Smooth muscle cell of bladder (primary cell): ENCODE measurements around the gene WSCD1. TPM values are rescaled to one million over a fixed set of nuclear protein-coding genes. Genes with fewer than 3 reads are reported as not detected.

ENCODE experiments used
- total RNA-seq: library from RNA; depleted of rRNA; stranded (reverse); fragments of >200 nt; gene quantifications from 2 replicates; pipeline ENCODE4 v1.2.3, GENCODE V29; 2014

WSCD1 gene
- under 0.01 and 0.09 TPM in 2 replicates for total RNA-seq

DNA sequence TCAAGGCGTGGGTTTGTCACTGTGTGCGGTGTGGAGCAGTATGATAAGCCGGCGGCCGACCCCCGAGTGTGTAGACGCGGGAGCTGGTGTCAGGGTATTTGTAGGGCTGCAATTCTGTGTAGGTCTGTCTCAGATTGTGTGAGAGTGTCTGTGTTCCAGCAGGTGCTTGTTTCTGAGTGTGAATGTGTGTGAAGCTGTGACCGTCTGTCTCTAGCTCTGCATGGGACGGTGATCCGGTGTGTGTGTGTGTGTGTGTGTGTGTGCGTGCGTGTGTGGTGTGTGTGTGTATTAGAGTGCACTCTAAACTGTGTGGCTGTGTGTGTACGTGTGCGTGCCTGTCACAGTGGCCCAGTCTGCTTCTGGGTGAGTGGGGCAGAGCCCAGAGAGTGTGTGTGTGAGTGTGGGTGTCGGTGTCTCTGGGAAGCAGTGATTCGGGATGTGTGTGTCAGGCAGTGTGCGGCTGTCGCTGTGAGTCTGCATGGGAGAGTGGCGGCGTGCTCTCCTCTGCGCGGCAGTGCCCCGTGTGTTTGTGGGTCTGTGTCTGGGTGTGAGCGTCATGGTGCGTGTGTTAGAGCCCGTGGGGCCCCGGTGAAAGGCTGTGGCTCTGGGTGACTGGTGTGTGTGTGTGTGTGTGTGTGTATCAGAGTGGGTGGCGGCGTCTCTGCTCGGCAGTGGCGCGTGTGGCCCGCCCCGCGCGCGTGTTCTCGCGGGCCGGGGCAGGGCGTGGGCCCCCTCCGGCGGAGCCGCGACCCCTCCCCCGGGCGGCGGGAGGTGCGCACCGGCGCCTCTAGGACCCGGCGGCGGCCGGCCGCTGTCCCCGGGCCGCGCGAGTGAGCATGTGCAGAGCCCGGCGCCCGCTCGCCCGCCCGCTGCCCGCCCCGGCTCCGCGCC, at the start of gene WSCD1:
Gene WSCD1 (plus strand): TSS at position 841 of the 891 bp plus-strand sequence. CDS start 10,280 bp downstream, outside the sequence.

